ENCODE measurements around the gene SLC35B3.
A peak's percentile ranks its signal among the peaks of the same experiment; 100 is the strongest.
"Not testable (repeated sequence)": the region's sequence is repeated elsewhere in the genome, so short reads cannot be mapped to it uniquely, and the experiment has no call there.

SLC35B3 gene

DNA sequence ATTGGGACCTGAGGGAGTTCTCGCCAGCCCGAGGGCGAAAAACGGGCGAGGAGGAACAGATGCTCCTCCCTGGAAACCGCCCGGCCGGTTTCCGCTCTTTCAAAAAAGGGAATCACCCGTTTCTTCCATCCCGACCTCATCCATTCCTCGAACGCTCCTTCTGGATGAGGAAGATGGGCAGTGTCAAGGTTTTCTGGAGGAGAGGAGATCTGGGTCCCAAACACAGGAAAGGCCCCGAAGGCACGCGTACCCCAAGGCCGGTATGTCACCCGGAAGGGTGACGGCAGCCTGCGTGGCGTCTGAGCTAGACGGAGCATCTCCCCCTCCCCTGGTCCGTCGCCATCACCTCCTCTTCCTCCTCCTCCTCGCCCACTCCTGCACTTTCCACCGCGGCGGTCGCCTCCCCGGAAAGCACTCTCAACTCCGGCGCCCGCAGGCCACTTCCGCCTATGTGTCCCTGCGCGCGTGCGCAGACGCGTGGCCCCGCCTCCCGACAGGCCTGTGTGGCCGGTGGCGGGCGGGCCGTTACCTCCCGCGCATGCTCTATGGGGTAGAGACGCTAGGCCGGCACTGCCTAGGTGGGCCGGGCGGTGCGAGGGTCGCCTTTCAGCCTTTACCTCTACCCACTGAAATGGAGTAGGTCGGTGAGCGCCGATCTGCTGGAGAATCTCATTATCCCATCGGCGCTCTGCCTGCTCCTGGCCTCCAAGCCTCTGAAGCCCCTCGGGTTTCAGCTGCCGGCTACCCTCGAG is at the start of gene SLC35B3:
SLC35B3 (minus strand) TSS at position 453 of the 752 bp plus-strand sequence.
- peak; percentile 95 to 98 (median 97) for DNase-seq (ENCODE audit: low read depth in 3 of 3)

DNA sequence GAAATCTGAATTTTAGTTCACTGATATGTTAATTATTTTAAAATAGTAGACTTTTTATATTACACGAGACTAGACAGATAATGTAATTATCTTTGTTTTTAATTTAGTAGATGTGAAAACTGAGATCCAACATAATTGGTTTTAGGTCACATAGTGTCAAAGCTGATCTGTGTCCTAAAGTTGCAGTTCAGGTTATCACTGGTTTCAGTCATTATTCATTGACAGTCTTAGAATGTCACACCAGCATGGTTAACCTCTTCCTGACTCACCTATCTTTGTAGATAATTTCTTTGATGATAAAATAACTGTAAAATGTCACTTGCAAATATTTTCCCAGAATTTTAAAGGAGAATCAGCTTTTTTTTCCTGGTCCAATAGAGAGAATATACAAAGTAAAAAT is 48.3 kb upstream of the SLC35B3 start:
- DNase-seq (ENCODE audit: low read depth in 3 of 3): no peak

DNA sequence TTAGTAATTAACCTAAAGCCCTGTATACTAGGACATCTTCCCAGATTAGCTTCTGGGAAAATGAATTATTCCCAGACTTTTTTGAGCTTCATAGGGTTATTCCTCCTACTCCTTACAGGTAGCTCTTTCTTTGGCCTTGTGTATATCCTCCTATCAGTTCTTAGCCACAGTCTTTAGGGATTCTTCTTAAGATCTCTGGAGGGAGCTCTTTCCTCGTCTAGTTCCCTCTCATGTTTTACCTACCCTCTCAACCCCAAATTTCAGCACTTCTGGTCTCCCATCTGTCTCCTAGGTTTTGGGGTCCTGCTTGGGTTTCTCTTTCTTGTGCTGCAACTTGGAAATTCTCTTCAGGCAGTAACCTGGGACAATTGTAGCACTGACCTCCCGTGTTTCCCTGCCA is 46.4 kb upstream of the SLC35B3 start:
- DNase-seq (ENCODE audit: low read depth in 3 of 3): no peak

GRCh38 chr6:8478418-8478817 is 43.1 kb upstream of the SLC35B3 start:
- DNase-seq (ENCODE audit: low read depth in 3 of 3): no peak

DNA sequence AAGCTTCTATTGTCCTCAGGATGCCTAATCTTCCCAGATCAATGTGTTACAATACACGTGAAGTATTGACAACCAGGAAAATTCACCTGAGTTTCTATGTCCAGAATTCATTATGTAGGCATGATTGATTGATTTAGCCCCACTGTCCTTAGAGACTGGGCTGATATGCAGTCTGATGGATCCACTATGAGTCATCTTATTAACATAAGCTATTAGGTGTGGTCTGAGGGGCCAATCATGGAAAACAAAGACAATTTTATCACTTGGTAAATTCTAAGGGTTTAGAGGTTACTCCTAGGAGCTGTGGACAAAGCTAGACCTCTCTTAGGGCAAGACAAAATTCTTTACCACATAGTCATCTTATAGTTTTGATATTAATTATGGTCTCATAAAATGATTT is 41.3 kb upstream of the SLC35B3 start:
- no peak for DNase-seq (ENCODE audit: low read depth in 3 of 3)

GRCh38 chr6:8468552-8469356 is 33.4 kb upstream of the SLC35B3 start:
- no peak for DNase-seq (ENCODE audit: low read depth in 3 of 3)

- no peak for DNase-seq (ENCODE audit: low read depth in 3 of 3)
These were observed 27.3 kb upstream of the SLC35B3 start for GRCh38 chr6:8462694-8463093.

- no peak for DNase-seq (ENCODE audit: low read depth in 3 of 3)
These were observed 26.8 kb upstream of the SLC35B3 start for GRCh38 chr6:8462169-8462568.

- no peak for DNase-seq (ENCODE audit: low read depth in 3 of 3)
These were observed 11.0 kb upstream of the SLC35B3 start for GRCh38 chr6:8446391-8446790.

GRCh38 chr6:8445930-8446329 is 10.6 kb upstream of the SLC35B3 start:
- not testable (repeated sequence) for DNase-seq (ENCODE audit: low read depth in 3 of 3)

- DNase-seq (ENCODE audit: low read depth in 3 of 3): no peak
These were observed 6.8 kb upstream of the SLC35B3 start for GRCh38 chr6:8442150-8442549.

GRCh38 chr6:8441452-8441851 is 6.1 kb upstream of the SLC35B3 start:
- no peak for DNase-seq (ENCODE audit: low read depth in 3 of 3)

DNA sequence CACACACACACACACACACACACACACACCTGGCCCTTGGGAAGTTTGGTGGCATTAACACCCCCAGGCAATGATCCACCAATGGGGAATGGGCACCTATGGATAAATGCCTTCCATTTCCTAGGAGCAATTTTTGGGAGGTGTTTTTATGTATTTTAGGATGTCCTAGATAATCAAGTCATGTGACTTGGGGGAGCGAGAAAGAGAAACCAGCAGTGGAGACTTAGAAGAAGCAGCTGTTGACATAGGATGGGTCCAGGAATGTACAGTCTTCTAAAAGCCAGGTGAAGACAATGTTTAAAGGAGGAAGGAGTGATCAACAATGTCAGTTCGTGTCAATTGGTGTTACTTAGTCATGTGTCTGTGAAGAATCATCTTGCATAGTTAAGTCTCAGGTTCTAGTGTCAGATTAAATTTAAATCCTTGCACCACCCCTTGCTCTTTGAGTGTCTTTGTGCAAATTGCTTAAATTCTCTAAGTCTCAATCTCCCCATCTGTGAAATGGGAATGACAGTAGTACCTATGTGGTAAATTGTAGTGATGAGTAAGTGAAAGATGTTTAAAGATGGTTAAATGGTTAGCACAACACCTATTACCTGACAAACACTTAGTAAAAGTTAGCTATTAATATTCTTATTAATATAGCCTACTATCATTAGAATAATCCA is 4.4 kb upstream of the SLC35B3 start:
- DNase-seq (ENCODE audit: low read depth in 3 of 3): no peak

GRCh38 chr6:8437813-8438212 is 2.5 kb upstream of the SLC35B3 start:
- no peak for DNase-seq (ENCODE audit: low read depth in 3 of 3)

- DNase-seq (ENCODE audit: low read depth in 3 of 3): no peak
These were observed 1.6 kb upstream of the SLC35B3 start for GRCh38 chr6:8436966-8437365.

- DNase-seq (ENCODE audit: low read depth in 3 of 3): no peak
These were observed 462 bp upstream of the SLC35B3 start for GRCh38 chr6:8435845-8436168.

GRCh38 chr6:8434727-8435092 is 635 bp downstream of the SLC35B3 start:
- DNase-seq (ENCODE audit: low read depth in 3 of 3): no peak

GRCh38 chr6:8432614-8433013 is 2.7 kb downstream of the SLC35B3 start:
- no peak for DNase-seq (ENCODE audit: low read depth in 3 of 3)

DNA sequence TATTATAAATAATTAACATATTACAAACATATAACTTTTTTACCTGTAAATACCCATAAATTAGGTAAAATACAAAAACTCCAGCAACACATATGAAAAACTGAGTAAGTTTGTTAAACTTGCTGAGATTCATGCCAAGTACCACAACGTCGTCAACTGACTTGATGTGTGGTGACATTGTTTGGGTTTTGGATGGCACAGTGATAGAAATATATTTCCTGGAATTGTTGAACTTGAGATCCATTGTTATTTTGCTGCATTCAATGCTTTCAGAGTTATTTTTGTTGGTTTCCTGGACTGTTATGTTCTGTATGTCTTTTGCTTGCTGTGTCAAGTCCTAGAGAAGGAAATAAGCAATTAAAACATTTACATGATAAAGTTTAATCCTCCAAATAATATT is 5.5 kb downstream of the SLC35B3 start:
- no peak for DNase-seq (ENCODE audit: low read depth in 3 of 3)

DNA sequence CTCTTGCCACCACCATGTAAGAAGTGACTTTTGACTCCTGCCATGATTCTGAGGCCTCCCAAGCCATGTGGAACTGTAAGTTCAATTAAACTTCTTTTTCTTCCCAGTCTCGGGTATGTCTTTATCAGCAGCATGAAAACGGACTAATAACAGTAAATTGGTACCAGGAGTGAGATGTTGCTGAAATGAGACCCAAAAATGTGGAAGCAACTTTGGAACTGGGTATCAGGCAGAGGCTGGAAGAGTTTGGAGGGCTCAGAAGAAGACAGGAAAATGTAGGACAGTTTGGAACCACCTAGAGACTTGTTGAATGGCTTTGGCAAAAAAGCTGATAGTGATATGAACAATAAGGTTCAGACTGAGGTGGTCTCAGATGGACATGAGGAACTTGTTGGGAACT is 8.8 kb downstream of the SLC35B3 start:
- DNase-seq (ENCODE audit: low read depth in 3 of 3): not testable (repeated sequence)

DNA sequence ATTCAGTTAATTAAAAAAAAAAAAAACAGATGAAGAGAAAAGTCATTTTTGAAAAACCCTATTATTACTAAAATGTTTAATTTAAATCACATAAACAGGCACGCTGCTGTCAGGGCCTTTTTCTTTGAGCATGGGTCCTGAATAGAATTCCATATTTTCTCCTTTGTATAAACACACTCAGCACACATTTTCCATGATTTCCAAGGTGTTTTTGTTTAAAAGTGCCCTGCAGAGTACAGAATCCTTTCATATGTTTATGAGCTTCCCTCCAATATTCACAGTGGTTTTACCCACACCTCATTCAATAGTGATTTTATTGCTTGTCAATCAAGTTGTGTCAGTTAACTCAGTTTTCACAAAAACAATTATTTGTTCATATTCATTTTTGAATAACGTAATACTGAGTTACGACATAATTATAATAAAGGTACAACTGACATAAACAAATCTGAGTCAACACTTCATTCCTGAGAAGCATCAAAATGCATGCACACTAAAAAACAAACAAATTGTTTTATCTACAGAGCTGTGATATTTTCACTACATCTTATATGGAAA is 15.2 kb downstream of the SLC35B3 start:
- no peak for DNase-seq (ENCODE audit: low read depth in 3 of 3)

DNA sequence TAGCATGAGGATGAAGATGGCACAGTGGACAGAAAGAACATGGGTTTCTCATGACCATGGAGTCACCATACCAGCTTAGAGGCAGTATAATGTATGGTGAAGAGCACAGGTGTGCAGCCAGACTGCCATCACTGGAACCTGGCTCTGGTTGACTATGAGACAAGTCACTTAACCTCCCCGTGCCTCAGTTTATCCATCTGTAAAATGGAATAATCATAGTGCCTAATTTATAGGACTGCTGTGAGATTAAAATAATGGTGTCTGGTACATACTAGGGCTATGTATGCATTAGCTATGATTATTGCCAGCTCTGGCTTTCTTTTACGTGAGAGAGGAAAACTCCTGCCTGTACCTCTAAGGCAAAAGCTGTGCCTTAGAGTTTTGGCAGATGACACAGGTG is 19.4 kb downstream of the SLC35B3 start:
- DNase-seq (ENCODE audit: low read depth in 3 of 3): no peak

DNA sequence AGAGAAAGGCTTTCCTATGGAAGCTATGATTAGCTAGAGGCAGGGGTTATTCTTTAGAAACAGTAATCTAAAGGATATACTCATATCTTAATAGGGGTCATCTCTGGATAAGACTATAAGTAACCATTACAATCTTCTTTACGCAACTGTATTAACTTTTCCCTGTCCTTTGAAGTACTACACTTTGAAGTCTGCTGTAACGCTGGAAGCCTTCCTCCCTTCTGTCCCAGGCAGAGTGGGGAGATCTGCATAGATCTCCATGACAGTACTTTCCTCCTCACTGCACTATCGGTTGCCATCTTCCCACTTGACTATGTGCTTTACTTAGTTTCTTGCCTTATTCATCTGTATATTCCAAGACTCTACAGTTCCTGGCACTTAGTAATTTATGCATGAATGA is 20.1 kb downstream of the SLC35B3 start:
- no peak for DNase-seq (ENCODE audit: low read depth in 3 of 3)
